ENCODE results near the gene EDC4. TPM values are rescaled to one million over a fixed set of nuclear protein-coding genes. Genes with fewer than 3 reads are reported as not detected.

The EDC4 gene
- total and polyA plus RNA-seq, 2 of the 13 experiments (the other 11 are each of a cell fraction or from before 2014, with no cell fraction given) = 51.4 to 59.1 TPM

- 0 out of 2 replicates have a peak, but pooled peaks have one; percentile 74 for TF ChIP-seq FUBP1 (CRISPR knock-in tag; IDR thresholded peaks at IDR 0.05; ENCODE audit: borderline replicate concordance)
- TF ChIP-seq JUN (CRISPR knock-in tag; IDR thresholded peaks at IDR 0.05) = no peak
- TF ChIP-seq ETS1 (CRISPR knock-in tag; IDR thresholded peaks at IDR 0.05) = peak; percentile 92; the same call in 1 of the 2 replicates
- TF ChIP-seq ZFP62 (CRISPR knock-in tag; IDR thresholded peaks at IDR 0.05) = no peak
- TF ChIP-seq TFDP2 (CRISPR knock-in tag; IDR thresholded peaks at IDR 0.05) = peak; percentile 86
- TF ChIP-seq ZNF547 (CRISPR knock-in tag; IDR thresholded peaks at IDR 0.05) = peak; percentile 81
- no peak for TF ChIP-seq HNRNPUL1 (IDR thresholded peaks at IDR 0.05; ENCODE audit: low read depth, low read length)
- TF ChIP-seq GZF1 (CRISPR knock-in tag; IDR thresholded peaks at IDR 0.05) = no peak
- TF ChIP-seq ZNF670 (CRISPR knock-in tag; IDR thresholded peaks at IDR 0.05; ENCODE audit: borderline replicate concordance) = peak; percentile 70; the same call in 1 of the 2 replicates
- no peak for TF ChIP-seq TIGD3 (CRISPR knock-in tag; IDR thresholded peaks at IDR 0.05; ENCODE audit: borderline replicate concordance)
- TF ChIP-seq HOXA5 (CRISPR knock-in tag; IDR thresholded peaks at IDR 0.05) = peak; percentile 78
- 0 out of 2 replicates have a peak, but pooled peaks have one; percentile 17 for TF ChIP-seq SUZ12 (IDR thresholded peaks at IDR 0.05; ENCODE audit: low read depth, low read length)
- TF ChIP-seq SOX6 (IDR thresholded peaks at IDR 0.05) = no peak
- peak; percentile 48; the same call in 1 of the 2 replicates for TF ChIP-seq SOX6 (CRISPR knock-in tag; IDR thresholded peaks at IDR 0.05)
- TF ChIP-seq PAF1 (CRISPR knock-in tag; IDR thresholded peaks at IDR 0.05) = peak; percentile 94; the same call in 1 of the 2 replicates
- TF ChIP-seq TERF1 (CRISPR knock-in tag; IDR thresholded peaks at IDR 0.05) = no peak; the same call in 1 of the 2 replicates
- TF ChIP-seq ZNF781 (CRISPR knock-in tag; IDR thresholded peaks at IDR 0.05; ENCODE audit: borderline replicate concordance, not compliant biosample characterization) = peak; percentile 45
- 0 out of 2 replicates have a peak, but pooled peaks have one; percentile 58 for TF ChIP-seq ATF2 (CRISPR knock-in tag; IDR thresholded peaks at IDR 0.05)
- peak; percentile 82 for TF ChIP-seq ZNF709 (CRISPR knock-in tag; IDR thresholded peaks at IDR 0.05)
- TF ChIP-seq HNF4G (IDR thresholded peaks at IDR 0.05; ENCODE audit: borderline replicate concordance, low read depth, low read length) = no peak
- TF ChIP-seq HNF4G (CRISPR knock-in tag; IDR thresholded peaks at IDR 0.05; ENCODE audit: borderline replicate concordance, low read depth) = peak; percentile 67
Measured at GRCh38 chr16:67872631-67873434, at the start of gene EDC4 (continued).
